Activated CD4-positive, alpha-beta T cell treated with anti-CD3 and anti-CD28 coated beads, Interleukin-2, amount 50 U/mL, for 24 hours (primary cell): ENCODE results near the gene HAPLN1.
"Not testable (repeated sequence)": the region's sequence is repeated elsewhere in the genome, so short reads cannot be mapped to it uniquely, and the experiment has no call there.

ENCODE experiments used
- DNase-seq, 2 donors: peaks; one replicate each; pipeline ENCODE4 v3.0.0-alpha.2; 2020; ENCODE audit warnings: low read depth in 1 of 2, low spot score in 1 of 2

HAPLN1 gene

DNA sequence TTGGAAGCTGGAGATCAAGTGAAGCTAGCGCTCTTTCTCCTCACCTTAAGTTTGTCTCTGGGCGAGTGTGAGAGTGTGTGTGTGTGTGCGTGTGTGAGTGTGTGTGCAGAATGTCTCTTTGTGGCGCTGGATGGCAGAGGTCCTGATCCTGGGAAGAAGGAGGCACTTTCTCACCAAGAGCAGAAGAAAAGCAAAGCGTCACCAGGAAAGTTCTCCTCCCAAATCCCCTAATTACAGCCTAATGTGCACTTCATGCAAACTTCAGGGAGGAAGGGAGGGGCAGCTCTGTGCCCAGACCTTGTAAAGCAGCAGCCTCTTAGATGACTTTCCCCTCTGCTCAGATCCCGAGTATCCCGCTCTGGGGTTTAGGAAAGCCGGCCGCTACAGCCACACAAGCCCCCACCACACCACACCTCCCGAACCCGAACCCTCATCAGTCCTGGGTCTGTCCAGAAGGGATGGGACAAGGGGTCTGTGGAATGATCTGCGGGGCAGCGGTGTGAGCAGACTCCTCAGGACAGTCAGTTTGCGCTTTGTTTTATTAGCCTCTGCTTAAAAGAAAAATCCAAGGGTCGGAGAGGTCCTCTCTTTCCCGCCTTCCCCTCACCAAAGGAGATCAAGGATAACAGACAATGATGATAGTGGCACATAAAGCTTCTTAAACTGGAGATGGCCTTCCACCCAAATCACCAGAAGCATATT is at the start of gene HAPLN1:
Gene HAPLN1 (minus strand): TSS at position 20 of the 702 bp plus-strand sequence. CDS start 47,332 bp downstream, outside the sequence.
- no peak for DNase-seq

DNA sequence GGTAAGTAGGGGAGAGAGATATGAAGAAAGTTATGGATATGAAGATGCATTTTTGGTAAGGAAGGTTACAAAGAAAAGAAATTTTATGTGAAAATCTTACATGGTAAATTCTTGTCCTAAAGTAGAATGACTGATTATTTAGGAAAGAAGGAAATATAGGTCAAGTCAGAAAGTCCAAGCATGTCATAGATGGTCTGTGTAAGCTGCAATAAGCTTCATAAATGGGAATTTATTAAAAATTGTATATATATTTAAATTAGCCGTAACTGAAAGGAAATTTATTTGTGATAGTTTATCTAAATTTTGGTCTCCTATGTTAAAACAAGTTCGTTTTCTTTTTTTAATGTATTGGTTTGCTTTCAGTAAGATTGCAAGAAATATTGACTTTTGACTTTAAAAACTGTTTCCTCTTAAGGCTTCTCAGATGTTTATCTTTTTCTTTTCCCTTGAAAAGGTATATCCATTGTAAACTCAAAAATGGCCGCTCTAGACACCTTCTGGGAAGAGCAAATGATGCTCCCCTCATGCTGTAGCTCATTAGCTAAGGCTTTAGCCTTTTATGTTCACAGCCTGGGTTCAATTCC is 46.8 kb upstream of the HAPLN1 start:
- DNase-seq: no peak

DNA sequence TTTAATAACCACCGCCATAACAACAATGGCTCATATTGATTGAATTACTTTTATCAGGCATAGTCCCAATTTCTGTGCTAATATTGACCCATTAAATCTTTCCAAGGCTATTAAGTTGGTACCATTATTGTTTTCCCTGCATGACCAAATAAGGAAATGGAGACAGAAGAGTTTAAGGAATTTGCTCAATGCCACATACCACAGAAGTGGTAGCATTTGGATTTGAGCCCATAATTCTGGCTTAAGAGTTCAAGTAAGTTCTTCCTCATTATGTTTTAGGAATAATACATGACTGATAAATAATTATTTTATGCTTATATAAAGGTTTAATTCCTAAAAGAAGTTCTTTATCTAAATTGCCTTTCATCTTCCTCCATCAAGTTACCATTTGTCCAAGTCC is 43.4 kb upstream of the HAPLN1 start:
- DNase-seq: no peak

DNA sequence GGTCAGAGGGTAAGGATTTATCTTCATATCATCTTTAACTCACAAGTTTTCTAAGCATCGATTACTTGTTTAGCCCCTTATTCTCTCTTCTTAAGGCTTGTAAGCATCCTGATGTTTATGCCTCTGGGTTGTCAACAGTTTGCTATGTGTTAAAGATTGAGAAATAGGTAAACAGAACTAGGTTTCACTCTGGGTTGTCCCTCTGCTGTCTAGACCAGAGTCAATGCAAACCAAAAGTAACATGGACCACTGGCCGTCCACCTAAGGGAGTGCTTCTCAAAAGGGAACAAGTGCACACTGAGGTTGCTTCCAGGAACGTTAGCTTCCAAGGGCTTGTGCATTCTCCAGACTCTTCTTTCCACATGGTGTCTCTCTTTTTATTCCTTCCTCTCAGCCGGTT is 39.9 kb upstream of the HAPLN1 start:
- DNase-seq: no peak

DNA sequence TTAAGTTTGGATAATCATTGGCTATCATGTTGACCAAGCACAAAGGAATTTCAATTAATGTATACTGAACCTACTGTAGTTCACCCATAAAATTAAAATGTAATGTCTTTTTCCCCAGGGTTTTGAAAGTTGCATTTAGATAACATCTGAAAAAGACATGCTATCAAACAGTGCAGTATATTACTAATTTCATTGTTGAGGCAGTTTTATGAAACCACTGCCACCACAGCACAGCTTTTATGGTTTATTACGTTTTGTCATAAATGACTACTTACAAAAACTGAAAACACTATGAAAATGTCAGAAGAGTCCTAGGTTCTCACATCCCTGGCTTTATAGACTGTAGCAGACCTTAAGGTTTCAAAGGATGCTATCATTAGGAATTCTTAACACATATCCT is 32.0 kb upstream of the HAPLN1 start:
- no peak for DNase-seq

GRCh38 chr5:83751201-83751600 is 30.5 kb upstream of the HAPLN1 start:
- no peak for DNase-seq

GRCh38 chr5:83750749-83751148 is 30.1 kb upstream of the HAPLN1 start:
- no peak for DNase-seq

GRCh38 chr5:83745816-83746215 is 25.2 kb upstream of the HAPLN1 start:
- no peak for DNase-seq

DNA sequence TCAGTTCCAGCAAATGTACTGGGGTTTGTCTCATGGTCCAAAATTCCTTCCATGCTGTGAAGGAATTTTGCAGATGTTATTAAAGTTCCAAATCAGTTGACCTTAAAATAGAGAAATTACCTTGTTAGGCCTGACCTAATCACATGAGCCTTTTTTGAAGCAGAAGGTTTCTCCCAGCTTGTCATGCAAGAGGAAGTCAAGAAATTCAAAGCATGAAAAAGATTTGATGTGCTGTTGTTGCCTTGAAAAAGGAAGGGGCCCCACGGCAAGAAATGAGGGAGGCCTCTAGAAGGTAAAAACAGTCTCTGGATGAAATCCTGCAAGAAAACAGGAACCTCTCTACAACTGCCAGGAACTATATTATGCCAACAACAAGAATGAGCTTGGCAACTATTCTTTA is 24.2 kb upstream of the HAPLN1 start:
- no peak for DNase-seq

DNA sequence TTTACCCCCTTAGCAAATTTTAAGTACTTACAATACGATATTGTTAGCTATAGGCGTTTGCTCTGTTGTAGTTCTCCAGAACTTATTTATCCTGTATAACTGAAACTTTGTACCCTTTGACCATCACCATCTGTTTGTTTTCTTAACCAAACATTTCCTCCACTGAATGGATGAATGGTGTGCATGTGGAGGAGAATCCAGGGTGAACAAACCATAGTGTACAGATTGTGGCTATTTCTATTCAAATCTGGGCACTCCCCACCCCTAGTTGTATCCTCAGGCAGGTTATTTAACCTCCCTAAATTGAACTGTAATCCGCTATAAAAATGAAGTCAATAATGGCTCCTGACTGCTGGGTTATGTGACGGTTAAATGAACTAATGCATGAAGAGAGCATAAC is 21.4 kb upstream of the HAPLN1 start:
- no peak for DNase-seq

- DNase-seq: no peak
Observed at GRCh38 chr5:83741571-83741970, 20.9 kb upstream of the HAPLN1 start.

GRCh38 chr5:83740741-83741140 is 20.1 kb upstream of the HAPLN1 start:
- DNase-seq: no peak

DNA sequence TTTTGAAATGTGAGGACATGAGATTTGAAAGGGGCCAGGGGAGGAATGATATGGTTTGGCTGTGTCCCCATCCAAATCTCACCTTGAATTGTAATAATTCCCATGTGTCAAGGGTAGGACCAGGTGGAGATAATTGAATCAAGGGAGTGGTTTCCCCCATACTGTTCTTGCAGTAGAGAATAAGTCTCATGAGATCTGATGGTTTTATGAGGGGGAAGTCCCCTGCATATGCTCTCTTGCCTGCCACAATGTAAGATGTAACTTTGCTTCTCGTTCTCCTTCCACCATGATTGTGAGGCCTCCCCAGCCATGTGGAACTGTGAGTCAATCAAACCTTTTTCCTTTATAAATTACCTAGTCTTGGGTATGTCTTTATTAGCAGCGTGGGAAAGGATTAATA is 15.5 kb upstream of the HAPLN1 start:
- not testable (repeated sequence) for DNase-seq

- DNase-seq: not testable (repeated sequence)
Observed at GRCh38 chr5:83735058-83735457, 14.4 kb upstream of the HAPLN1 start.

DNA sequence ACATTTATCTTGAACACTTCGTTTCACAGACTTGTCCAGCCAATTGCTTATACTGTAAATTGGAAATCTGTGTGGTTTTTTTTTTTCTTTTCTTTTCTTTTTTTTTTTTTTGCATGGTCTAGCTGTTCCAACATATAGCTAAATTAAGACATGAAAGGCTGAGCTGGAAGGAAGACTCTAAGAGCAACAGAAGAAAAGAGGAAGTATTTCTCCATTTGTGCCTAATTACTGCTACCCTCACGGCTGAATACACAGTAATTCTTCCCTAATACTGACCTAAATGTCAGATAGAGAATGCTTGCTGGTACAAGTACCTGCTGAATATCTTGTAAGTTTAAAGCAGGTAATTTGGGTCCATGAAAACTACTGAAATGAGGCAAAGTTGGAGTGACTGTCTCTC is 11.0 kb upstream of the HAPLN1 start:
- no peak for DNase-seq

- no peak for DNase-seq
Observed at GRCh38 chr5:83729362-83729761, 8.7 kb upstream of the HAPLN1 start.

GRCh38 chr5:83726912-83727311 is 6.3 kb upstream of the HAPLN1 start:
- DNase-seq: no peak

DNA sequence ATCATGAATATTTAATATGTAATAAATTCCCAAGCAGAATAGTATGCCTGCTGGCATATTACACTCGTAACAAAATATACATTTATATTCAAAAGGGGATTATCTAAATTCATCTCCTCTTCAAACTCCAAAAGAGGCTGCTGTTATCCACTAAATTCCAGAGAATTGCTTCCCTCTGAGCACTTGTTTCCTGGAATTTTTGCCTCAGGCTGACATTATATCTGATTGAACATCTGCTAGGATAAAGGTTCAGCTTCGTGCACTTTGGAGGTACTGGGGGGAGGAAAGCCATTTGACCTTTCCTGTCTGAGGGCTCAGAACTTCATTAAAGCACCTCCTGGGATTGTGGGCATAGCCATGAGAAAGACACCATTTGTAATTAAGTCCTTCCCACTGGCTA is 4.3 kb upstream of the HAPLN1 start:
- DNase-seq: no peak

DNA sequence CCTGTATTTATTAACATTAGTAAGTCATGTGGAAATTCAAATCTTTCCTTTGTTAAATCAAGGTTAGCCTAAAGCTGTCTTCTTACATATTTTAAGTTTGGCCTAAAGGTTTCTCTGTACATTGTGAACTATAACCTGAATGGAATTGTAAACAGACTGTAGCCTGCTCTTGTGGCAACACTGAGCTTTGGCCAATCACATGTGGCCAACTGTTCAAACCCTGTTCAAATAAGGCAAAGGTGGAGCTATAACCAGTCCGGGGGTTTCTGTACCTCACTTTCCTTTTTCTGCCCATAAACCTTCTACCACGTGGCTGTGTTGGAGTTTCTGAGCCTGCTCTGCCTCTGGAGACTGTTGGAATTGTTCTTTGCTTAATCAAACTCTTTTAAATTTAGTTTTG is 3.3 kb upstream of the HAPLN1 start:
- no peak for DNase-seq

DNA sequence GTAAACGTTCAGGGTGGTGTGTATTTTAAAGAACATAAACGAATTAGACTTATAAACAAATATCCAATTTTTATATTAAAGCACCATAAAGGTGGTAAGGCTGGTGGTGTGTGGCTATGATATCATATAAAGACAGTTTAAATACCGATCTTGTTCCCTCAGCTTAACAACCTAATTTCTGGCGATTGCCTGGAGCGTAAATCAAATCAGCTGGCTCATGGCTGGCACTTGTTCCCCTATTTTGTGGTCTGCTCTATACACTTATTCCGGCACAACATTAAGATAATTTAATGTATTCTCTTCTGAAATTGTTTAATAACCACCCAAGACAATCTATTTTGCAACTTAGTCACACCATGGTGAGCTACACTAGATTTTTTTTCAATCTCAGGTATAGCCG is 2.4 kb upstream of the HAPLN1 start:
- no peak for DNase-seq

GRCh38 chr5:83721953-83722901 is 1.6 kb upstream of the HAPLN1 start:
- DNase-seq: no peak

DNA sequence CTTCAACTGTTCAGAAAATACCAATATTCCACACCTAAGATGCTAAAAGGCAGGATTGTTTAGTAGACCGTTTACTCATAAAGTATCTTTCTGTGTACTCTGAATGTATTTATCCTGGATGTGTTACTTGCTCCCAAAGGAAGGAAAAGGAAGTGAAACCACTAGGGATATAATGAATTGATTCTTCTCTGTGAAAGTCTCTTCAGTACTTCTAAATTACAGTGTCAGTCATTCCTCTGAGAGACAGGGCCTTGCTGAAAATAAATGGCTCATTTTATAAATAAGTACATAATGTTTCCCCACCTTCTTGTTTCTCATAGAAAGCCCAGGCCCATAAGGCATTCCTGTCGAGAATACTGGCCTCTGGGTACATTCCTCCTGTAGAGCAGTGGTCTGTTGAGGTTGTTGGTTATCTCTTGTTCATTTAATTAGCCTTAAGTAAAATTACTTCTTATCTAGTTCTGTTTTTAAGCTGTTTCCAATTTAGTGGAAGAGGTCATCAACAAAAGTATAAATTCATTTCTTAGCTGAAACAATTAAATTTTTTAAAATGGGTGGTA is 1.6 kb downstream of the HAPLN1 start:
- no peak for DNase-seq
